ENCODE data around the gene CASKIN1. TPM values are rescaled to one million over a fixed set of nuclear protein-coding genes. Genes with fewer than 3 reads are reported as not detected.

The CASKIN1 gene
- total RNA-seq, 3 donors from 2014 or later (not counting 1 experiment from before 2014, with no cell fraction given) = not detected

GRCh38 chr16:2235234-2235651 is 38.8 kb upstream of the CASKIN1 start:
- no peaks in the 10 kb centered on the region for H3K9me3 Mint-ChIP-seq
- Histone ChIP-seq H3K4me3 (ENCODE audit: low read length) (no peak overlapping the region), H3K9me3 (ENCODE audit: control insufficient read depth, insufficient read depth, low read length) (no peaks in the 10 kb centered on the region), H3K27me3 (ENCODE audit: control insufficient read depth, insufficient read depth, low read length) (peaks cover 6% of the 10 kb centered on the region), H3K4me1 (ENCODE audit: control insufficient read depth, insufficient read depth, low read length) (peaks cover 13% of the 10 kb centered on the region), H3K36me3 (ENCODE audit: control insufficient read depth, insufficient read depth, low read length) (peaks cover 46% of the 10 kb centered on the region), H3K27ac (ENCODE audit: low read length) (no peak overlapping the region)
- H3K27me3 Mint-ChIP-seq (ENCODE audit: low read depth in 2 of 2) = no peaks in the 10 kb centered on the region
- H3K36me3 Mint-ChIP-seq = no peaks in the 10 kb centered on the region
- H3K27ac Mint-ChIP-seq = no peak overlapping the region
- WGBS (ENCODE audit: insufficient coverage) = 95% methylated on average over 28 of the region's 28 CpGs
- DNase-seq (no peak), ATAC-seq (no peak)
- TF ChIP-seq CTCF (IDR thresholded peaks at IDR 0.05) = no peak
- intact Hi-C loops (cut with micrococcal nuclease) = no loop called here
- H3K4me3 Mint-ChIP-seq = no peak overlapping the region
- H3K4me1 Mint-ChIP-seq = no peaks in the 10 kb centered on the region

- Histone ChIP-seq H3K4me3 (ENCODE audit: low read length) (no peak overlapping the region), H3K27ac (ENCODE audit: low read length) (no peak overlapping the region), H3K4me1 (ENCODE audit: control insufficient read depth, insufficient read depth, low read length) (peaks cover 13% of the 10 kb centered on the region), H3K27me3 (ENCODE audit: control insufficient read depth, insufficient read depth, low read length) (peaks cover 6% of the 10 kb centered on the region), H3K36me3 (ENCODE audit: control insufficient read depth, insufficient read depth, low read length) (peaks cover 48% of the 10 kb centered on the region), H3K9me3 (ENCODE audit: control insufficient read depth, insufficient read depth, low read length) (no peaks in the 10 kb centered on the region)
- Mint-ChIP-seq H3K4me1 (no peaks in the 10 kb centered on the region), H3K4me3 (no peak overlapping the region), H3K36me3 (no peaks in the 10 kb centered on the region), H3K9me3 (no peaks in the 10 kb centered on the region), H3K27ac (no peak overlapping the region), H3K27me3 (ENCODE audit: low read depth in 2 of 2) (no peaks in the 10 kb centered on the region)
- DNase-seq = no peak
- ATAC-seq = no peak
- 96% methylated on average over 18 of the region's 18 CpGs for WGBS (ENCODE audit: insufficient coverage)
- no peak for TF ChIP-seq CTCF (IDR thresholded peaks at IDR 0.05)
- intact Hi-C loops (cut with micrococcal nuclease) = no loop called here
Observed at GRCh38 chr16:2234813-2235170, 38.4 kb upstream of the CASKIN1 start.

GRCh38 chr16:2233872-2234812 is 37.7 kb upstream of the CASKIN1 start:
- 90% methylated on average over 51 of the region's 51 CpGs for WGBS (ENCODE audit: insufficient coverage)
- Mint-ChIP-seq H3K36me3 (no peaks in the 10 kb centered on the region), H3K4me3 (no peak overlapping the region), H3K27ac (no peak overlapping the region), H3K9me3 (no peaks in the 10 kb centered on the region), H3K27me3 (ENCODE audit: low read depth in 2 of 2) (no peaks in the 10 kb centered on the region), H3K4me1 (no peaks in the 10 kb centered on the region)
- H3K36me3 ChIP-seq (ENCODE audit: control insufficient read depth, insufficient read depth, low read length) = peaks cover 55% of the 10 kb centered on the region
- H3K9me3 ChIP-seq (ENCODE audit: control insufficient read depth, insufficient read depth, low read length) = no peaks in the 10 kb centered on the region
- H3K4me1 ChIP-seq (ENCODE audit: control insufficient read depth, insufficient read depth, low read length) = peaks cover 13% of the 10 kb centered on the region
- intact Hi-C loops (cut with micrococcal nuclease) = no loop called here
- no peak for TF ChIP-seq CTCF (IDR thresholded peaks at IDR 0.05)
- H3K27me3 ChIP-seq (ENCODE audit: control insufficient read depth, insufficient read depth, low read length) = peaks cover 6% of the 10 kb centered on the region
- no peak overlapping the region for H3K27ac ChIP-seq (ENCODE audit: low read length)
- no peak overlapping the region for H3K4me3 ChIP-seq (ENCODE audit: low read length)
- ATAC-seq (no peak), DNase-seq (no peak)

Measured in natural killer cell (primary cell).